ENCODE results near the gene VSIG1. TPM values are rescaled to one million over a fixed set of nuclear protein-coding genes. Genes with fewer than 3 reads are reported as not detected.

VSIG1 gene
- total and polyA plus RNA-seq, 8 donors, result 0.58 to 402 (median 116) TPM

DNA sequence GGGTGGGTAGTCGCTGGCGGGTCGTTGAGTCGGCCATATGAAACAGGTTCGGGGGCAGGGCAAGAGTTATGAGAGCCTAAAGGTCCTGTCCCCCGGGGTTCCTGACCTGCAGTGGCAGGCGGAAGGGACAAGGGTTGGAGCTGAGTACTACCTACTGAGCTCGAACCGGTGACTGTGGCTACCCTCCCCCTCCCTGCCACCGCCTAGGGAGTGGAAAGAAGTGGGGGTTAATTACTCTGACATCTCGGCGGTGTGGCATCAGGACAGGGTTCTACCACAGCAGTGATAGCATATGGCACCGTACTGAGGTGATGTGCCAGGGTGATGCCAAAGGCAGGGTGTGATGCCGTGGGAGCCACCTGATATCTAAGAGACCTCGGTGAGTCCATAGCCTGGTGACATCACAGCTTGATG, 47.0 kb downstream of the VSIG1 start:
- intact Hi-C loops (cut with DNase I; ENCODE audit: low total_unique reads), result no loop called here

DNA sequence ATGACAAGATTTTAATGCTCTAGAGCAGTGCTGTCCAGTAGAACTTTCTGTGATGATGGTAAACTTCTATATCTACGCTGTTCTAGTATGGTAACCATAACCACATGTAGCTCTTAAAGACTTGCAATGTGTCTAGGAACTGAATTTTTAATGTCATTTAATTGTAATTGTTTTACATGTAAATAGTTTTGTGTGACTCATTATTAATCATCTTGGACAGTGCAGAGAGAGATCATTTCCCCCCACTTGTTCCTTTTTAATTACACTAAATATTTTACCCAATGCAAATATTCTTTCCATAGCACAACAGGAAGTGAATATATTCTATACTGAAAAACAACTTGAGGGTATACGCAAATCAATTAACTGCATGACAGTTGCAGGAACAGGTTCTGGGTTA, 52.5 kb downstream of the VSIG1 start:
- 87 to 99% (median 96%) methylated on average over 2 of the region's 2 CpGs for WGBS, 5 donors
- intact Hi-C loops (cut with DNase I; ENCODE audit: low total_unique reads), result no loop called here
- DNase-seq, result no peak

More for the DNA sequence above, 47.0 kb downstream of the VSIG1 start:
- TF ChIP-seq, protein P1, sequence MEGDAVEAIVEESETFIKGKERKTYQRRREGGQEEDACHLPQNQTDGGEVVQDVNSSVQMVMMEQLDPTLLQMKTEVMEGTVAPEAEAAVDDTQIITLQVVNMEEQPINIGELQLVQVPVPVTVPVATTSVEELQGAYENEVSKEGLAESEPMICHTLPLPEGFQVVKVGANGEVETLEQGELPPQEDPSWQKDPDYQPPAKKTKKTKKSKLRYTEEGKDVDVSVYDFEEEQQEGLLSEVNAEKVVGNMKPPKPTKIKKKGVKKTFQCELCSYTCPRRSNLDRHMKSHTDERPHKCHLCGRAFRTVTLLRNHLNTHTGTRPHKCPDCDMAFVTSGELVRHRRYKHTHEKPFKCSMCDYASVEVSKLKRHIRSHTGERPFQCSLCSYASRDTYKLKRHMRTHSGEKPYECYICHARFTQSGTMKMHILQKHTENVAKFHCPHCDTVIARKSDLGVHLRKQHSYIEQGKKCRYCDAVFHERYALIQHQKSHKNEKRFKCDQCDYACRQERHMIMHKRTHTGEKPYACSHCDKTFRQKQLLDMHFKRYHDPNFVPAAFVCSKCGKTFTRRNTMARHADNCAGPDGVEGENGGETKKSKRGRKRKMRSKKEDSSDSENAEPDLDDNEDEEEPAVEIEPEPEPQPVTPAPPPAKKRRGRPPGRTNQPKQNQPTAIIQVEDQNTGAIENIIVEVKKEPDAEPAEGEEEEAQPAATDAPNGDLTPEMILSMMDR (IDR thresholded peaks at IDR 0.05), result no peak
- no peak for TF ChIP-seq POLR2AphosphoS5 (IDR thresholded peaks at IDR 0.05)
- no peak for TF ChIP-seq POLR2A (IDR thresholded peaks at IDR 0.05)
- TF ChIP-seq EP300 (IDR thresholded peaks at IDR 0.05), result no peak
- Histone ChIP-seq H3K9me3 (peaks cover 0 to 3% (median 0%) of the 10 kb centered on the region in 4 donors), H3K4me3 (peak overlapping the region; percentile 46 to 64 (median 64)), H3K27me3 (no peaks in the 10 kb centered on the region), H3K27ac (peak overlapping the region; percentile 55 to 90 (median 86)), H3K36me3 (peaks cover under 1 to 11% (median 11%) of the 10 kb centered on the region in 4 donors), H3K4me1 (peaks cover 0 to 29% (median 7%) of the 10 kb centered on the region in 4 donors)
- 0 to 62% (median 5%) methylated on average over 3 to 15 of the region's 15 CpGs for WGBS, 5 donors
- no peak for DNase-seq

DNA sequence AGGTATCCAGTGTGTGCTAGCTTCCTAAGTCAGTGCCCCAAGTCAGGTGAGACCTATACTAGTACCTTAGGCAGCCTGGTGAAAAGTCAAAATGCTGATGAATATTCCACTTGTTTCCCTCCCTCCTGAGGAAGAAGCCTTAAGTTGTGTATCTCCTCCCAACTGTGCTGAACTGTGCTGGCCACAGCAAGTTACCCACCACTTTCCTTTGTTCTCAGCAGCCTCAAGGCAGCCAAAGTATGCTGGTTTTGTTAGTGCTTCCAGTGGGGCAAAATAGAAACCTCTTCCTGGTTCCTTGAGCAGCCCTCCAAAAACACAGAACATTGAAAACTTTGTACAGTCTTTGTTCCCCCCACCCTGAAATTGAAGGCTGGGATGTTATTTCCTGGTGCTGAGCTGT, 60.6 kb downstream of the VSIG1 start:
- Histone ChIP-seq H3K27me3 (no peaks in the 10 kb centered on the region), H3K4me1 (no peaks in the 10 kb centered on the region), H3K9me3 (peaks cover 0 to 12% (median 3%) of the 10 kb centered on the region in 4 donors), H3K4me3 (no peak overlapping the region), H3K27ac (no peak overlapping the region), H3K36me3 (no peaks in the 10 kb centered on the region)
- TF ChIP-seq, protein P1 (IDR thresholded peaks at IDR 0.05), result no peak
- TF ChIP-seq EP300 (IDR thresholded peaks at IDR 0.05), result no peak
- TF ChIP-seq POLR2AphosphoS5 (IDR thresholded peaks at IDR 0.05), result no peak
- no peak for TF ChIP-seq POLR2A (IDR thresholded peaks at IDR 0.05)
- no peak for DNase-seq
- intact Hi-C loops (cut with DNase I; ENCODE audit: low total_unique reads), result no loop called here

More for the DNA sequence above, 52.5 kb downstream of the VSIG1 start:
- H3K4me1 ChIP-seq, result peaks cover 0 to 4% (median under 1%) of the 10 kb centered on the region in 4 donors
- H3K9me3 ChIP-seq, result no peaks in the 10 kb centered on the region
- TF ChIP-seq EP300 (IDR thresholded peaks at IDR 0.05) (no peak), POLR2A (IDR thresholded peaks at IDR 0.05) (no peak), POLR2AphosphoS5 (IDR thresholded peaks at IDR 0.05) (no peak)
- TF ChIP-seq, protein P1 (IDR thresholded peaks at IDR 0.05), result no peak
- H3K27me3 ChIP-seq, result no peaks in the 10 kb centered on the region
- H3K27ac ChIP-seq, result no peak overlapping the region
- H3K36me3 ChIP-seq, result no peaks in the 10 kb centered on the region
- H3K4me3 ChIP-seq, result no peak overlapping the region

DNA sequence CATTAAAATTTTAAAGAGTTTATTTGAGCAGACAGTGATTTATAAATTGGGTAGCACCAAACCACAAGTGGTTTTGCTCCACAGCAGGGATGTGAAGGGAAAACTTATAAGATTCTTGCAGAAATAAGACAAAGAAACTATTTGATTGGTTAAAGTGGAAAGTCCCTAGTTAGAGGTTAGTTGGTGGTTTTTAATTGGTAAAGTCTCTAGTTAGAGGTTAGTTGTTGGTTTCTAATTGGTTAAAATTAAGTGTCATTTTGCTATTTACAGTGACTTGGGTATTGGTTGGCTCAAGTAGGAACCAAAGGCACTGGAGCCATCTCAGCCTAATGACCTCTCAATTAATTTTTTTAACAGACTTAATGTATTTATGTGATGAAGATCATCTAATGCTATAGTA, 69.7 kb downstream of the VSIG1 start:
- no peak for TF ChIP-seq EP300 (IDR thresholded peaks at IDR 0.05)
- TF ChIP-seq, protein P1 (IDR thresholded peaks at IDR 0.05), result no peak
- no peaks in the 10 kb centered on the region for H3K27me3 ChIP-seq
- no peak for DNase-seq
- H3K4me3 ChIP-seq, result no peak overlapping the region
- no peaks in the 10 kb centered on the region for H3K36me3 ChIP-seq
- no peak overlapping the region for H3K27ac ChIP-seq
- H3K9me3 ChIP-seq, result no peaks in the 10 kb centered on the region
- intact Hi-C loops (cut with DNase I; ENCODE audit: low total_unique reads), result no loop called here
- H3K4me1 ChIP-seq, result no peaks in the 10 kb centered on the region

Data from stomach (tissue), 9 donors.